GM12873 (cell line): Measurements from ENCODE around the gene HPN.

Experiments
- CTCF ChIP-seq: IDR thresholded peaks from 2 replicates; pipeline ENCODE4 v1.5.1; 2012; ENCODE audit warnings: low read depth, mild to moderate bottlenecking, moderate library complexity, low read length, control low read depth; ENCODE audit not compliant: insufficient read depth; ENCODE audit errors: missing control alignments

The HPN gene

DNA sequence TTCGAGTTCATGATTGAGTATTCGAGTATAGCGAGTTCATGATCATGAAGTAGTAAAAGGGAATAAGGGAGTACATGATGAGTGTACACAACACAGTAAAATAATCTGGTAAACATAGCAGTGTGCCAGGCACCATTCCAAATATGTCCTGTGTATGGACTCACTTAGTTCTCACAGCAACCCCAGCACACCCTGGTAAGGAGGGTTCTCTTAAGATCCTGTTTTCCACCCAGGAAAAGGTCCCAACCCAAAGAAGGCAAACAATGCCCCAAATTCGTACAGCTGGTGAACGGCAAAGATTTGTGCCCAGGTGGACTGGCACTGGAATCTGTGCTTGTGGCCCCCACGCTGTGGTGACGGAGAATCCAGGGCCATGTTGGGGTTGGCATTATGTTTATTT, 21.4 kb downstream of the HPN start:
- no peak for TF ChIP-seq CTCF

GRCh38 chr19:35063940-35064818, 22.7 kb downstream of the HPN start:
- TF ChIP-seq CTCF: no peak

- TF ChIP-seq CTCF: no peak
Measured at GRCh38 chr19:35065574-35065973, 24.1 kb downstream of the HPN start.

- TF ChIP-seq CTCF: no peak
Measured at GRCh38 chr19:35066121-35066520, 24.6 kb downstream of the HPN start.

- peak; percentile 95 for TF ChIP-seq CTCF
Measured at GRCh38 chr19:35066691-35067563, 25.4 kb downstream of the HPN start.

- TF ChIP-seq CTCF: no peak
Measured at GRCh38 chr19:35068941-35069634, 27.6 kb downstream of the HPN start.
